Measurements from ENCODE around the gene DISP2. TPM values are rescaled to one million over a fixed set of nuclear protein-coding genes. Genes with fewer than 3 reads are reported as not detected.

Gene DISP2
- under 0.01 and 0.19 TPM in 2 replicates for total RNA-seq

DNA sequence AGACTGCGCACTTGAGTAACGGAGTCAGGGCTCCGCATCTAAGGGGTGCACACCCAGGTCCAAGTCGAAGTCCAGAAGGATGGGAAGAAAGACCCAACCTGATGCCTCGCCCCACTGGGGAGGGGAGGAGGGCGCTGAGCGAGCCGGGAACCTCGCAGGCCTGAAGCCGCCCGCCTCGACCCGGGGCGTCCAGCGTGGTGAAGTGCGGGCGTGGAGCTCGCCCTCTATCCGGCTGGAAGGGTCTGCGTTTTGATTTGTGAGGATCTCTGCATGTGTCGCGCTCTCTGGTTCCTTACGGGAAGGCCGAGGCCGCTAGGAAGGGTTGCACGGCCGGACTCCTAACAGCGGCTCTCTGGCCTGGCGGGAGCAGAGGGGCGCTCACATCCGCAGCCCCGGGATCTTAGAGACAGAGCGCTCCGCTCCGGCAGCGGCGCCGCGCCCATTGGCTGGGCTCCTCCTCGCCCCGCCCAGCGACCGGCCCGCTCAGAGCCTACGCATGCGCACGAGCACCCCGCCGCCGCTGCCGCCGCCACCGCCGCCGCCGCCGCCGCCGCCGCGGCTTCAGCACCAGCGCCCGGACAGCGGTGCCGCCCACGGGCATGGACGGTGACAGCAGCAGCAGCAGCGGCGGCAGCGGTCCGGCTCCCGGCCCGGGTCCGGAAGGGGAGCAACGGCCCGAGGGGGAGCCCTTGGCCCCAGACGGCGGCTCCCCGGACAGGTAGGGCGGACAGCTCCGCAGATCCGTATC lies at the start of gene DISP2:
Gene DISP2, plus strand, starts transcription at position 497 of the 748 bp plus-strand sequence. Its CDS starts 103 bp downstream, at position 600.

DNA sequence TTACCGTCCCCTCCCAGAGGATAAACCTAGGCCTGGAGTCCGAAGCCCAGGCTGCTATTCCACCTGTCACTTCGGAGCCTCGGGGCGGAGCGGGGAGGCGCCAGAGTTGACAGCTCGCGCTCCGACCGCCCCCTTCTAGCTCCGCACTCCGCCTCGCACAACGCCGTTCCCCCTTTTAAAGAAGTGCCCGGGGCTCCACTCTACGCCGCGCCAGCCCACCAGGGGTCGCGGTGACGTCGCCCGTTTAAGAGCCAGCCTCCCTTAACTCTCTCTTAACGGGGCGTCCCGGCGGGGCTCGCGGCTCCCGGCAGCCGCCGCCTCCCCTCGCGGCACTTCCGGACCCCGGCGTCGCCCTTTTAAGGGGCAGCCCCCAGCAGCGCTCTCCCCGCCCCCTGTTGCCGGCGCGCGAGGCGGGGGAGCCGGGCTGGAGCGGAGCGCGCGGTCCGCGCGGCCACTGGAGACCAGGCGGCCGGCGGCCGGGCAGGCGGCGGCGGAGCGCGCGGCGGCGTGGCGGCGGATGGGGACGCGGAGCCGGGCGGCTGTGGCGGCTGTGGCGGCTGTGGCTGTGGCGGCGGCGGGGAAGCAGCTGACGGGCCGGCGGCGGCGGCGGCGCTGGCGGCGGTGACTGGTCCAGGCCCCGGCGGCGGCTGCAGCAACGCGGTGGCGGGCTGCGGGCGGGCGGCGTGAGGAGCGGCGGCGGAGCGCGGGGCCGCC lies 34.6 kb upstream of the DISP2 start, which contains the start of gene INAFM2:
Gene INAFM2, plus strand, starts transcription at position 454 of the 714 bp plus-strand sequence. CDS start 364 bp downstream, outside the sequence.

DNA sequence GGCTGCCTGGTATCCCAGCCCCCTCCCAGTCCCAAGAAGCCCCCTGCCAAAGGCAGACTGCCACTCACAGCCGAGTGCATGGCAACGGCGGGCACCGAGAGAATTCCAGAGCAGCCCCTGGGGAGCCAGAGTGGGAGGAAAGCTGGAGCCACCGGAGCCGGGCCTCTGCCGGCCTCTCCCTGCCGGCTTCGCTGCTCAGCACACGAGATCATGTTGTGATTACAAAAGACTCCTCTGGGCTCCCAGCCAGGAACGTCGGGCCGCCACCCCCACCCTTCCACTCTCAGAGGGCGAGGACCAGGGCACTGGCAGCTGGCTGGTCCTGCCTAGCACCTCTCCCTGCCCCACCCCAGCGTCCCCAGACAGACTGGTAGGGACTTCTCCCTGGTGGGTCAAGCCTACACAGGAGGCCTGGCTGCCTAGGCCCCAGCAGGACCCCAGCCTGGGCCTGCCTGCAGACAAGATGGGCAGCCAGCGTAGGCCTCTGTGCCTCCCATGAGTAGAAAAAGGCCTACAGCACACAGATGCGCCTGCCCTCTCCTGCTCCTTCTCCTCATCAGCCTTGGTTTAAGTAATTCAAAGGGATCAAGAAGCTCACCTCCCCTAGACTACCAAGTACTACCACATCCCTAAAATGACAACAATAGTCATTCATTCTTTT lies 17.1 kb upstream of the DISP2 start, which contains the start of gene CCDC9B:
Gene CCDC9B, minus strand, starts transcription at position 200 of the 661 bp plus-strand sequence. Its CDS starts 120 bp downstream, at position 80.

DNA sequence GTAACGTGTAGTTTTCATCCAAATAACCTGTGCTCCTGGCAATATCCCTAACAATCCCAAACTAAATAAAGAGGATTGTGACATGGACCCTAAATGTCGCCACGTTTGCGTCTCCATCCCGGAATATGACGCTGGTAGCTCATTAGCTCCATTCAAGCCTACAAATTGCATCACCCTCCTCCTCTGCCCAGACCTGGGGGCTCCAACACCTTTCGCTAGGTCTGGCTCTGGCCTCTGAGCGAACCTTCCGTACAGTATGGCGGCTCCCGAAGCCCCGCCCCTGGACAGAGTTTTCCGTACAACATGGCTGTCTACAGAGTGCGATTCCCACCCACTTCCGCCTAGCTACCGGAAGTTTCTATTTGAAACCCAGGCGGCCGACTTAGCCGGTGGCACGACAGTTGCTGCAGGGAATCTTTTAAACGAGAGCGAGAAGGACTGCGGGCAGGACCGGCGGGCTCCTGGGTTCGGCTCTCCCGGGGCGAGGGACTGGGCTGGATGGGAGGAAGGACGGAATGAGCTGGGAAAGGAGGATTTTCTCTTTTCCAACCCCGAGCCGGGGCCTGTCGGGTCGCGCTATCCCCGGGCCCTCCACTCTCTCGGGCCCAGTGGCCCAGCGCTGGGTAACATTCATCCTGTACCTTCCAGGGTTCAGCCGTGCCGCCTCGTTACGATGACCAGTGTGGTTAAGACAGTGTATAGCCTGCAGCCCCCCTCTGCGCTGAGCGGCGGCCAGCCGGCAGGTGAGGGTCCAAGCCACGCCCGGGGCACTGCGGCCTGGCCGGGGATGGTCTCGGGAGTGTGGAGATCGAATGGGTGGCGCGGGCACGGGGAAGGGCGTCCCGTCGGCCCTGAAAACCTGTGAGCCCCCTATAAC lies 24.8 kb downstream of the DISP2 start, which contains the start of gene KNSTRN:
Gene KNSTRN, plus strand, starts transcription at position 142 of the 877 bp plus-strand sequence. Its CDS starts 115 bp downstream, at position 257.

DNA sequence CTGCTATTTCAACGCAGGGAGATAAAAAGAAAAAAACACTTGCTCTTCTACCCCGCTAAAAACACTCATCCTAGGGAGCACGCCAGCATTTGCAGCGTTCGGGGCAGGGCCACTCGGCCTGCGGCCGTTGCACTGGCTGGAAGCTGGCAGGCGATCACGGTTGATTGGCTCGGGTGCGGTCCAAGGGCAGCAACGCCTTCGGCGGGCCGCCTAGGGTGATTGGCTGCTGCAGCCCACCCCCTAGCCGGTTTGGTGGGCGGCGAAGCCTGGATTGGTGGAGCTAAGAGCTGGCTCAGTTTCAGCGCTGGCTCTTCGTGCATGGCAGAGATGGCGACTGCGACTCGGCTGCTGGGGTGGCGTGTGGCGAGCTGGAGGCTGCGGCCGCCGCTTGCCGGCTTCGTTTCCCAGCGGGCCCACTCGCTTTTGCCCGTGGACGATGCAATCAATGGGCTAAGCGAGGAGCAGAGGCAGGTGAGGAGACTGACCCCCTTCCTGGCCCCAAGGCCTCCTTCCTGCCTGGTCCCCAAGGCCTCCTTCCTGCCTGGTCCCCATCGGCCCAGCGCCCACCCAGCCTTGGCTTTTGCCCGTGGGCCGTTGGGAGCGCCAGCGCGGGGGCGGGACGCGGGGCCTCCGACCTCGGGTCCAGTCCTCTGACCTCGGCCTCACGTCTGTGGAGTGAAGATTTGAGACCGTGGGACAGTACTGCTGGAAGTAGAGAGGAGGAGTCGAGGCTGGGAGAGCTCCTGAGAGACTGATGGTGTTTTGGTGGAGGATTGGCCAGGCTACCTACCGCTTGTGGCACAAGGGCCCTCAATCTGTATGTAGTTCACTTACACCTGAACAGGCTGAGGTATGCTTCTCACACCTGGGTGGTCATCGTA lies 47.7 kb downstream of the DISP2 start, which contains the start of gene IVD:
Gene IVD, plus strand, starts transcription at position 295 of the 881 bp plus-strand sequence. Its CDS starts 33 bp downstream, at position 328.

Other genes starting within 250 kb of the DISP2 start
- 0.19 and 2.5 TPM in 2 replicates for gene BMF, start 249.3 kb upstream of the DISP2 start, total RNA-seq
- gene BUB1B, start 197.2 kb upstream of the DISP2 start, total RNA-seq = 2.8 and 37.4 TPM in 2 replicates
- 0.56 TPM in 1 of 2 replicates, not detected in the other for gene PAK6, start 119.2 kb upstream of the DISP2 start, total RNA-seq
- gene ANKRD63, start 75.2 kb upstream of the DISP2 start, total RNA-seq = not detected in 2 replicates
- gene PLCB2, start 50.3 kb upstream of the DISP2 start, total RNA-seq = under 0.01 and 0.38 TPM in 2 replicates
- 37.8 and 39.5 TPM in 2 replicates for gene INAFM2, start 34.5 kb upstream of the DISP2 start, total RNA-seq
- 16.9 and 18.0 TPM in 2 replicates for gene CCDC9B, start 17.3 kb upstream of the DISP2 start, total RNA-seq
- not detected in 2 replicates for gene PHGR1, start 7.2 kb upstream of the DISP2 start, total RNA-seq
- gene KNSTRN, start 24.5 kb downstream of the DISP2 start, total RNA-seq = 65.1 and 89.1 TPM in 2 replicates
- 41.7 and 59.4 TPM in 2 replicates for gene IVD, start 47.6 kb downstream of the DISP2 start, total RNA-seq
- gene BAHD1, start 82.7 kb downstream of the DISP2 start, total RNA-seq = 3.4 and 5.0 TPM in 2 replicates
- 7.6 and 10.9 TPM in 2 replicates for gene CHST14, start 112.8 kb downstream of the DISP2 start, total RNA-seq
- gene CCDC32, start 206.8 kb downstream of the DISP2 start, total RNA-seq = 21.7 and 23.7 TPM in 2 replicates
- gene RPUSD2, start 211.1 kb downstream of the DISP2 start, total RNA-seq = 9.3 and 15.9 TPM in 2 replicates
- 2.5 and 24.7 TPM in 2 replicates for gene KNL1, start 236.0 kb downstream of the DISP2 start, total RNA-seq